GM19099 (cell line): ENCODE results near the gene STYK1.
A peak's percentile ranks its signal among the peaks of the same experiment; 100 is the strongest.

Experiments used
- POLR2A ChIP-seq: IDR thresholded peaks from 3 replicates; pipeline ENCODE4 v1.6.1; 2011; ENCODE audit warnings: low read depth; ENCODE audit not compliant: insufficient read length; ENCODE audit errors: extremely low read depth

The STYK1 gene

DNA sequence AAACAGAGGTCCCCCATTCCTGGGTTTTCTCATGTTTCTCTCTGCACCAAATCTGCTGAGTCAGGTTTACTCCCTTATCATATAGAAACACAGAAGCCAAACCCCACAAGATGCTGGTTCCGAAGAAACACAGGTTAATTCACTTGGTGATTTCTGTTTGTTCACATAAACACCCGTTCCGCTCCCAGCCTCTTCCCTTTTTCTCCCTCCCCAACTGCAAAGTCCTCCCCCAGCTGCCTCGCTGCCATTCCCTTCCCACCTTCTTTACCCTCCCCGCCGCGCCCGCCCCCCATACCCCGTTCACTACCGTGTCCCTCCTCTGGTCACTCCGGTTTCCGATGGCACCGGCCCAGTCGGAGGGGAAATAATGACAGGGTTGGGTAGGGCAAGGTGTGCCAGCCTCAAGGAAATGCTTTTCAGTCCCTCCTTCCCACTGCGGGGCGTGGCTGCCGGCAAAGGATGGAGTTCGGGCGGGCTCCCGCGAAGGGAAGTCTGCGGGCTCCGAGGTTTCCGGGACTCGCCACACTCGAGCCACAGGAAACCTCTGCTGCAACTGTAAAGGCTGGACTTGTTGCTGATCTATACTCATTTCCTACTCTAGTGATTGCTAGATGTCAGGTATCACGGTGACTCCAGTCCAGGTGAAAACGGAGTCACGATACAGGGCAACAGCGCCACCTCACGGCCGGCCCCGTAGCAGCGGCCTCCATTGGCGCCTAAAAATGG lies at the start of gene STYK1:
Gene STYK1 (minus strand): TSS at position 394 of the 726 bp plus-strand sequence. CDS start 39,434 bp downstream, outside the sequence.
- TF ChIP-seq POLR2A, result no peak

- TF ChIP-seq POLR2A, result peak; percentile 59
Measured at GRCh38 chr12:10722905-10723746, 49.3 kb upstream of the STYK1 start, which contains the start of gene YBX3. TSS of gene YBX3 (minus strand) at chr12:10723323. CDS start at chr12:10723111, 212 bp downstream.

DNA sequence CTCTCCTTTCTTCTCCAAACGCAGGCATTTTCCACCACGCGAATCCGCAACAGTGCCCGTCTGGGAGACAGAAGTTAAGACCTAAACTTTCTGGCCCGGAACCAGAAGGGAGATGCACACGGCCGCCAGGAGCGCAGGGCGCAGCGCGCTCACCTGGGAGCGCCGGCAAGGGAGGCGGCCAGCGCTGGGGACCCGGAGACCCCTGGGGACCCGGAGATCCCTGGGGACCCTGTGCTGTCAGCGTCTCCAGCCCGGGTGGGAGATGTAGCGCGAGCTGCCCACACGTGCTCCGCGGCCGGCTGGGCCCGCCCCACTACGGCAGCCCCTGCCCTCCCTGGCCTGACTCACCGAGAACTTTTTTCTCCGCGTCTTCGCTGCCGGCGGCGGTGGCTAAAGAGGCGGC lies 48.7 kb upstream of the STYK1 start:
- peak; percentile 28 for TF ChIP-seq POLR2A

DNA sequence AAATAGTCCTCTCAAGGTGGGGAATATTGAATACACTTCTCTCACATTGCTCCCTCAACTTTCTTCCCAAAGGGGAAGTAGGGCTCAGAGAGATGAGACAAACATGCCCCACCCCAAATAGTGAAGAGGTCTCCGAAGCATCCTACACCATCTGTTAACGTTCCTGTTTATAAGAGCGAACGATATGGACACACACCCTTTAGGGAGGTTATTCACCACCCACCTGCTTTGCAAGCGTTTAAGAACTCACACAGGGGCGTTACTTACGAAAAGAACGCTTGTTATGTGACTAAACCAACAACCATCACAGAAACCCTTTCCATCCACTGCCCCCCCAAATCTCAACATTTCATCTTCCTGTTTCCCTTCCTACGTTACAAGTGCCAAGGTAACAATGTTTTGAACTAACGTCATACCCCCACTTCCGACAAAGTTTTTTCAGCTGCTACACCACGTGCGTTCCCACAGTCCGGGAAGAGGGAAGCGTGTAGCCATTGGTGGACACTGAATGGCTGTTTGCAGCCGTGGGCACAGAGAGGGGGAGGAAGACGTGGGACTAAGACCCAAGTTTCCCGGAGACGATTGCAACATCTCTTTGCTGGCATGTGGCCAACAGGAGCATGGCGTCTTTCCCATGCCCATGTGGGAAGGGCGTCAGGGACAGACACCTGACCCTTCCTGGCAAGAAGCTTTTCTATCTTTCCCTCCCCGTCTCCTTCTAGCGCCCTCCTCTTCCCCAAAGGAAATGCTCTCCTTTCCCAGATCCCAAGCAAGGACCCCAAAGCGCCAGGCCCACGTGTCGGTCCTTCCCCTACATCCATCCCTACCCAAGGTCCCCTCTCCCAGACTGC lies 48.0 kb upstream of the STYK1 start:
- peak; percentile 46 for TF ChIP-seq POLR2A

GRCh38 chr12:10720974-10721650 lies 47.3 kb upstream of the STYK1 start:
- no peak for TF ChIP-seq POLR2A

- no peak for TF ChIP-seq POLR2A
Measured at GRCh38 chr12:10719482-10719881, 45.6 kb upstream of the STYK1 start.

DNA sequence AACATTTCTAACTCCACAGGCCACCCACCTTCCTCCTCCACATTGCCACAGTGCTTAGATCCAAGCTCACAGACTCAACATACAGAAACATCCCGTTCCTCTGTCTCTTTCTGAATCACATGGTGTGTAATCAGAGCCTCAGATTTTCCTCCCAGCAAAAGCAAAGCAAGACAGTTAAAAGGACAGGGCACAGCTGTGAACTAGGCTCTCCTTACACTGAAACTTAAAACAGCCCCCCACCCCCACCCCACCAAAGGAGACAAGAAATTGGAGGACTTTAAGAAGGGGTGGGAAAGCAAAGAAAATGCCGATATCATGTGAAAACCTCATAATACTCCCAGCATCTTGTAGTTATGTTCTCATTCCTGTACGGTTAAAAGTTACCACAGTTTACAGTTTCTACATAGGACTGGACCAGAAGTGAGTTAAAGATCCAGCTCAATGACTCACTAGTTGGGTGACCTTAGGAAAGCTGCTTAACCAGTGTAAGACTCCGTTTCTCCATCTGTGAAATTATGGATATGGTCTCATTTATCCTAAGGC lies 44.5 kb upstream of the STYK1 start:
- TF ChIP-seq POLR2A, result no peak

GRCh38 chr12:10717410-10717809 lies 43.6 kb upstream of the STYK1 start:
- TF ChIP-seq POLR2A, result no peak

DNA sequence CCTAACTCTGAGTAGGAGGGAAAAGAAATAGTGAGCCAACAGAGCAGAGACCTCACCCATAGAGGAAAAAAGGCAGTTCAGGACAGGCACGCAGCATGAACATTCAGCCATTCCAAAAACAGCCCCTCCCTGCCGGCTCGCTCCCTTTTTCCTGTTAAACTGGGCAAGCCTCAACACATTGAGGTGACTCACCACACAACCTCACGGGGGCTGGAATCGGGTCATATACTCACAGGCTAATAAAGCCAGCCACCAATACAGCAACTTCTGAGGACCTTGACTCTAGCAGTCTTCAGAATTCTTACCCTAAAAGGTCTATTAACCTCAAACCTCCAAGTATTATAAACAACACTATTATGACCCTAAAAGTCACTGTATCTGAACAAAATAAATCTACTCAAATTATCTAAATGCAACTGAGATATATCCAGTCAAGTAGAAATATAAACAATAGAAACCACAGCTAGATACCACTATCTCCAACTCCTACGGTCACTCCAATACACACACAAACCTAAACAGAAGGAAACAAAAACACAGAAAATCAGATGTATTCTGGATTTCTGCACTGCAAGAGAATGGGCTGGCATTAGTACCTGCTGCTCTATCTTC lies 43.0 kb upstream of the STYK1 start:
- no peak for TF ChIP-seq POLR2A

GRCh38 chr12:10716277-10716676 lies 42.4 kb upstream of the STYK1 start:
- TF ChIP-seq POLR2A, result no peak

DNA sequence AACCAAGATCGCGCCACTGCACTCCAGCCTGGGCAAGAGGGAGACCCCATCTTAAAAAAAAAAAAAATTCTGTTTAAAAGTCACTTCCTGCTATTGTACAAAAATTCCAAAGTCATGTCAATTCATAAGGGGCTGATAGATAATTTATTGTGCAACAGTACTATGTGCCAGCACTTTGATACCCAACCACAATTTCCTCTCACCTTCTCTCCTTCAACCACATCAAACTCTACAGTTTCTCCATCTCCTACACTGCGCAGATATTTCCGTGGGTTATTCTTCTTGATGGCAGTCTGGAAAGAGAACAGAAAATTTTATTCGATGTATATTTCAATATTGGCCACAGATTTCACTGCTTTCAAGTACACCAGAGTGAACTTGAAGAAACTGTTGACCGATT lies 41.6 kb upstream of the STYK1 start:
- no peak for TF ChIP-seq POLR2A

- TF ChIP-seq POLR2A, result no peak
Measured at GRCh38 chr12:10709808-10710207, 36.0 kb upstream of the STYK1 start.

DNA sequence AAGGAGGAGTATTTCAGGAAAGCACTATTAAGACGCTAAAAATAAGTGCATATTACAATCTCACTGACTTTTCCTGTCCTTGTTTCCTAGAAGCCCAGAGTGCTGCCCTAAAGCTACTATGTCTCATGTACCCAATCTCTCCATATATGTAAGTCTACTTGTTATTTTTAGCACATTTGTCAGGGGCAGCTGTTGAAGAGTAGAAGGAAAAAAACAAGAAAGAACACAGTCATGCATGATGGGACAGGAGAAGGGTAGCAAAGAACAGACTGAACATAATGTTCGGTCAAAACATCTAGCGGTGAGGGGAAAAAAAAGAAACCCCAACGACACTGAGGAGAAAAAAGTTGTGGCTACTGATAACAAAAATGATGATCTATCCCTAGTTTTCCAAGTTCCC lies 35.0 kb upstream of the STYK1 start:
- no peak for TF ChIP-seq POLR2A

- no peak for TF ChIP-seq POLR2A
Measured at GRCh38 chr12:10705655-10706054, 31.8 kb upstream of the STYK1 start.

- no peak for TF ChIP-seq POLR2A
Measured at GRCh38 chr12:10701843-10702242, 28.0 kb upstream of the STYK1 start.
